T-helper 1 cell treated with Interleukin-12 subunit alpha and Interleukin-12 subunit beta and Interleukin-4 antibody, amounts not matched to agents 30 μg/mL and 1 μg/mL, for 36 hours (primary cell): Measurements from ENCODE around the gene PSME2.

Experiments
- H3K27ac Mint-ChIP-seq: one replicate; pipeline ENCODE4 v1.8.0; 2021; ENCODE audit warnings: mild to moderate bottlenecking, mixed read lengths
- H3K27me3 Mint-ChIP-seq: one replicate; pipeline ENCODE4 v1.8.0; 2021; ENCODE audit warnings: low read depth, mixed read lengths
- H3K36me3 Mint-ChIP-seq: one replicate; pipeline ENCODE4 v1.8.0; 2021; ENCODE audit warnings: low read depth, mixed read lengths
- H3K4me1 Mint-ChIP-seq: one replicate; pipeline ENCODE4 v1.8.0; 2021; ENCODE audit warnings: low read depth, mixed read lengths
- H3K4me3 Mint-ChIP-seq: one replicate; pipeline ENCODE4 v1.8.0; 2021; ENCODE audit warnings: mild to moderate bottlenecking, moderate library complexity, mixed read lengths
- H3K9me3 Mint-ChIP-seq: one replicate; pipeline ENCODE4 v1.8.0; 2021; ENCODE audit warnings: mixed read lengths

PSME2 gene

GRCh38 chr14:24093901-24094840, 52.2 kb downstream of the PSME2 start, which contains the start of gene PCK2:
Gene PCK2 (plus strand): TSS chr14:24094311. CDS start chr14:24094406, 95 bp downstream.
- H3K36me3 Mint-ChIP-seq = peaks cover 18% of the 10 kb centered on the region
- peaks cover 25% of the 10 kb centered on the region for H3K4me1 Mint-ChIP-seq
- H3K27ac Mint-ChIP-seq = peak within 1 kb of the TSS; percentile 97
- H3K4me3 Mint-ChIP-seq = peak within 1 kb of the TSS; percentile 99
- no peaks in the 10 kb centered on the region for H3K9me3 Mint-ChIP-seq
- no peaks in the 10 kb centered on the region for H3K27me3 Mint-ChIP-seq
